Neural progenitor cell (in vitro differentiated cells): ENCODE data around the gene COMMD8.

Experiments
- CTCF ChIP-seq: fragments of 200-600 bp; sonication (generic); IDR thresholded peaks from 2 replicates; pipeline ENCODE4 v1.5.1; 2017; ENCODE audit warnings: antibody characterized with exemption, mild to moderate bottlenecking
- EZH2phosphoT487 ChIP-seq: fragments of 200-600 bp; sonication (generic); IDR thresholded peaks from 2 replicates; pipeline ENCODE4 v1.6.1; 2017; ENCODE audit warnings: antibody characterized with exemption

GRCh38 chr4:47463235-47463956 is at the start of gene COMMD8:
- TF ChIP-seq CTCF (peak; percentile 46), EZH2phosphoT487 (no peak)
